Nephron (organoid): ENCODE measurements around the gene FAM114A1.

Experiments used
- H3K27ac Mint-ChIP-seq, 3 experiments: 2 replicates each; pipeline ENCODE4 v1.8.0; 2020; ENCODE audit warnings: mixed read lengths in 3 of 3, mild to moderate bottlenecking in 2 of 3, moderate library complexity in 1 of 3
- H3K27me3 Mint-ChIP-seq: 2 replicates; pipeline ENCODE4 v1.8.0; 2021; ENCODE audit warnings: low read depth, mild to moderate bottlenecking, moderate library complexity, mixed read lengths
- H3K36me3 Mint-ChIP-seq: 2 replicates; pipeline ENCODE4 v1.8.0; 2020; ENCODE audit warnings: low read depth, mixed read lengths
- H3K4me1 Mint-ChIP-seq: 2 replicates; pipeline ENCODE4 v1.8.0; 2020; ENCODE audit warnings: mixed read lengths
- H3K4me3 Mint-ChIP-seq, 3 experiments: 2 replicates each; pipeline ENCODE4 v1.8.0; 2020; ENCODE audit warnings: mild to moderate bottlenecking in 3 of 3, mixed read lengths in 3 of 3, moderate library complexity in 2 of 3
- H3K9me3 Mint-ChIP-seq: 2 replicates; pipeline ENCODE4 v1.8.0; 2020; ENCODE audit warnings: mixed read lengths
- CTCF ChIP-seq, 3 experiments: fragments of 200-600 bp; sonication (generic); IDR thresholded peaks; one replicate each; pipeline ENCODE4 v1.5.0; 2021; ENCODE audit warnings: antibody characterized with exemption in 3 of 3; ENCODE audit not compliant: unreplicated experiment in 3 of 3

FAM114A1 gene

GRCh38 chr4:38994135-38994534, 126.5 kb downstream of the FAM114A1 start:
- Mint-ChIP-seq H3K36me3 (no peaks in the 10 kb centered on the region), H3K9me3 (peaks cover 2% of the 10 kb centered on the region), H3K4me1 (no peaks in the 10 kb centered on the region), H3K27me3 (no peaks in the 10 kb centered on the region), H3K27ac (no peak overlapping the region), H3K4me3 (no peak overlapping the region)
- no peak for TF ChIP-seq CTCF (IDR thresholded peaks at IDR 0.05; ENCODE audit: unreplicated experiment in 3 of 3)
